Measurements from ENCODE around the gene CLPTM1L.

CLPTM1L gene

DNA sequence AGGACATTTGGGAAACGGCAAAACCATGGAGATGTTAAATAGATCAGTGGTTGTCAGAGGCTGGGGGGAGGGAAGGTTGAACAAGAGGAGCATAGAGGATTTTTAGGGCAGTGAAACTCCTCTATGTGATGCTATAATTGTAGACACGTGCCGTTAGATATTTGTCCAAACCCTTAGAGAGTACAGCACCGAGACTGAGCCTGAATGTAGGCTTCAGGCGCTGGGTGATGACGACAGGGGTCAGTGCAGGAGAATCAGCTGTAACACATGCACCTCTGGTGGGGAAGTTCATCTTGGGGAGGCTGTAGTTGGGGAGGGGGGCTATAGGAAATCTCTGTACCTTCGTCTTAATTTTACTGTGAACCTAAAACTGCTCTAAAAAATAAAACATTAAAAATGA is 22.2 kb upstream of the CLPTM1L start:
- DNase-seq (ENCODE audit: low spot score): peak; percentile 34
- in situ Hi-C loops (cut with MboI; ENCODE audit: low sequenced_read_pairs, unreplicated experiment): no loop called here
- TF ChIP-seq, protein P1, sequence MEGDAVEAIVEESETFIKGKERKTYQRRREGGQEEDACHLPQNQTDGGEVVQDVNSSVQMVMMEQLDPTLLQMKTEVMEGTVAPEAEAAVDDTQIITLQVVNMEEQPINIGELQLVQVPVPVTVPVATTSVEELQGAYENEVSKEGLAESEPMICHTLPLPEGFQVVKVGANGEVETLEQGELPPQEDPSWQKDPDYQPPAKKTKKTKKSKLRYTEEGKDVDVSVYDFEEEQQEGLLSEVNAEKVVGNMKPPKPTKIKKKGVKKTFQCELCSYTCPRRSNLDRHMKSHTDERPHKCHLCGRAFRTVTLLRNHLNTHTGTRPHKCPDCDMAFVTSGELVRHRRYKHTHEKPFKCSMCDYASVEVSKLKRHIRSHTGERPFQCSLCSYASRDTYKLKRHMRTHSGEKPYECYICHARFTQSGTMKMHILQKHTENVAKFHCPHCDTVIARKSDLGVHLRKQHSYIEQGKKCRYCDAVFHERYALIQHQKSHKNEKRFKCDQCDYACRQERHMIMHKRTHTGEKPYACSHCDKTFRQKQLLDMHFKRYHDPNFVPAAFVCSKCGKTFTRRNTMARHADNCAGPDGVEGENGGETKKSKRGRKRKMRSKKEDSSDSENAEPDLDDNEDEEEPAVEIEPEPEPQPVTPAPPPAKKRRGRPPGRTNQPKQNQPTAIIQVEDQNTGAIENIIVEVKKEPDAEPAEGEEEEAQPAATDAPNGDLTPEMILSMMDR (IDR thresholded peaks at IDR 0.05; ENCODE audit: borderline replicate concordance, control extremely low read depth, extremely low read depth, insufficient read depth, missing control alignments): no peak

DNA sequence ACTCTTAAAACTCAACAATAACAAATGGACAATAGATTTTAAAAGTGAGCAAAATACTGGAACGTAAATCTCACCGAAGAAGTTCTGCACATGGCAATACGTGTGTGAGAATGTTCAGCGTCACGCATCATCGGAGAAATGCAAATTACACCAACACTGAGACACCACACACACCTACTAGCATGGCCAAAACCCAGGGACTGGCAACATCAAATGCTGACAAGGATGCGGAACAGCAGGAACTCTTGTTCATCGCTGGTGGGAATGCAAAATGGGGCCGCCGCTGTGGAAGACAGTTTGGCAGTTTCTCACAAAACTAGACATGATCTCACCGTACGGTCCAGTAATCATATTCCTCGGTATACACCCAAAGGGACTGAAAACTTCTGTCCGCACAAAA is 21.6 kb upstream of the CLPTM1L start:
- TF ChIP-seq, protein P1 (IDR thresholded peaks at IDR 0.05; ENCODE audit: borderline replicate concordance, control extremely low read depth, extremely low read depth, insufficient read depth, missing control alignments): no peak
- in situ Hi-C loops (cut with MboI; ENCODE audit: low sequenced_read_pairs, unreplicated experiment): no loop called here
- DNase-seq (ENCODE audit: low spot score): peak; percentile 70

GRCh38 chr5:1364211-1364610 is 19.3 kb upstream of the CLPTM1L start:
- in situ Hi-C loops (cut with MboI; ENCODE audit: low sequenced_read_pairs, unreplicated experiment): no loop called here
- DNase-seq (ENCODE audit: low spot score): no peak
- TF ChIP-seq, protein P1 (IDR thresholded peaks at IDR 0.05; ENCODE audit: borderline replicate concordance, control extremely low read depth, extremely low read depth, insufficient read depth, missing control alignments): no peak

DNA sequence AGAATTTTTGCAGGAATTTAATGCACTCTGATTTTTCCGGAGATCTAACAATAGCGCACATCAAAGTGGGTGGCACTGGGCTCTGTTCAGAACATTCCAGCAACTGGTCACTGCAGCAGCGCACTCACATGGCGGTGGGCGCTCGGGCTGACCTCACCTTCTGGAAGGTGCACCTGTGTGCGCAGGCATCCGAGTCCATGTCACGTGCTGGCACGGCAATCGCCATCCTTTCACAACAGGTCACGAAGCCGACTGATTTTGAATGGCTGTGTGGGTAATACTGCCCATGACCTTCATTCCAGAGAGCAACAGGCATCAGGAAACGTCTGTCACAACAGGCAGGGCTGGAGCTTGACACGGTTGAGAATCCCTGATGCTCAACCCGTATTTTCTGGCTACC is 18.7 kb upstream of the CLPTM1L start:
- in situ Hi-C loops (cut with MboI; ENCODE audit: low sequenced_read_pairs, unreplicated experiment): no loop called here
- TF ChIP-seq, protein P1 (IDR thresholded peaks at IDR 0.05; ENCODE audit: borderline replicate concordance, control extremely low read depth, extremely low read depth, insufficient read depth, missing control alignments): no peak
- DNase-seq (ENCODE audit: low spot score): no peak

DNA sequence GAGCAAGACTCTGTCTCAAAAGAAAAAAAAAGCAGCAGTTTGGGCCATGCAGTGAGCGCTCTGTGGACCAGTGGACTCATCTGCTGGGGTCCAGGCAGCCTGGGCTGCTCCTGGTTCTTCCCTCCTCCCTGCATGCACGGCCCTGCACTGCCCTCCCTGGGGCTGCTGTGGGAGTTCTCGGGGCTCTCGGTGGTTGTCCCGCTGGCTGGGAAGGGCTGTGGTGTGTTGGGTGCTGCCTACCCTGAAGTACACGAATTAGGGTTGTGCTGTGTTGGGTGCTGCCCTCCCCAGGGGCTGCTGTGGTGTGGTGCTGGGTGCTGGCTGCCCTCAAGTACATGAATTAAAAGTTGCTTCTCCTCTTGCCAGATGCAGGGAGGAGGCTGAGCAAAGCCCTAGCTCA is 18.3 kb upstream of the CLPTM1L start:
- in situ Hi-C loops (cut with MboI; ENCODE audit: low sequenced_read_pairs, unreplicated experiment): no loop called here
- DNase-seq (ENCODE audit: low spot score): no peak
- TF ChIP-seq, protein P1 (IDR thresholded peaks at IDR 0.05; ENCODE audit: borderline replicate concordance, control extremely low read depth, extremely low read depth, insufficient read depth, missing control alignments): no peak

DNA sequence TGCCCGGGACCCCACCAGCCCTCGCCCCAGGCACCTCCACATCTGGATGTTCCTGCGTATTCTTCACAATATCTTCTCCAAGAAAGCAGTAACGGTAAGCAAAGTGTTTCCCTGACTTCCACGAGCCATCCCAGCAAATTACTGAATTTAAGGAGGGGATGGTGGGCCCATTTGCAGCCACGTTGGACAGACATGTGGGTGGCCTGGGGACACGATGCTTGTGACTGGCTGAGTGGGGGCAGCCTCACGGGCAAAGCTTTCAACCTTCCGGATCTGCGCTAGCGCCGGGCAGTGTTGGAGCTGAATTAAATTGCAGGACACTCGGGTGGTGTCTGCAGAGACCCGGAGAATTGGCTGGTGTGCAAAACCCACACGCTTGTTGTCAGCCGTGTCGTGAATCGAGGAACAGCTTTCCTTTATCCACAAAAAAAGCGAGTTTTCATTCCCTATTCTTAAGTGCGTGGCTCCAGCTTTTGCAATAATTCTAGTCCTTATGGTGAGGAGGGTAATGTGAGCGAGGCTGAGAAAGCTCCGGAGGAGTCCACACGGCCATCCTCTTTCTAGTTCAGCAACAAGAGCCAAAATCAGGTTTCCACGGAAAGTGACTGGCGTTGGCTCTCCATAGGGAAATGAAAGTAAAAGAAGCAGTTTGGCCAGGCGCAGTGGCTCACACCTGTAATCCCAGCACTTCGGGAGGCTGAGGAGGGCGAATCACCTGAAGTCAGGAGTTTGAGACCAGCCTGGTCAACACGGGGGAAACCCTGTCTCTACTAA is 17.5 kb upstream of the CLPTM1L start:
- no peak for DNase-seq (ENCODE audit: low spot score)
- in situ Hi-C loops (cut with MboI; ENCODE audit: low sequenced_read_pairs, unreplicated experiment): no loop called here
- TF ChIP-seq, protein P1 (IDR thresholded peaks at IDR 0.05; ENCODE audit: borderline replicate concordance, control extremely low read depth, extremely low read depth, insufficient read depth, missing control alignments): no peak

All from GM13976 (cell line).